IPS-11a (cell line): ENCODE measurements around the gene PAOX.
A peak's percentile ranks its signal among the peaks of the same experiment; 100 is the strongest.
"Not testable (repeated sequence)": the region's sequence is repeated elsewhere in the genome, so short reads cannot be mapped to it uniquely, and the experiment has no call there.

Experiments used
- H3K4me3 ChIP-seq: one replicate; pipeline ENCODE4 v1.5.1; 2013; ENCODE audit warnings: low read depth, low read length, control low read depth

Gene PAOX

DNA sequence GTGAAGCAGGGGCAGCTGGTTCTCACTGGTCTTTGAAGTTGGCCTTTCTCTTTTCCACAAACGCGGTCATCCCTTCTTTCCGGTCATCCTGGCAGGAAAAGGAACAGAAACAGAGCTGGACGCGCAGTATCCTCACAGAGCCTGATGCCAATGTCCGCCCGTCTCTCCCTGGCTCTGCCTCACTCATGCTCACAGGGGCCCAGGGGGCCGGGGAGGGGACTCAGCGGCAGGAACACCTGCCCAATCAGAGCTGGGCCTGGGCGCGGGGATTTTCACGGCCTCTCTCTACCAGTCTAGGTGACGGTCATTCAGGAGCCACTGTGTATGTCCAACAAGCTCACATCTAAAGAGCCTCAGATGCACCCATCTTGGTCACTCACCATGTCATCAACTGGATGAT lies 16.2 kb upstream of the PAOX start:
- H3K4me3 ChIP-seq = no peak overlapping the region

DNA sequence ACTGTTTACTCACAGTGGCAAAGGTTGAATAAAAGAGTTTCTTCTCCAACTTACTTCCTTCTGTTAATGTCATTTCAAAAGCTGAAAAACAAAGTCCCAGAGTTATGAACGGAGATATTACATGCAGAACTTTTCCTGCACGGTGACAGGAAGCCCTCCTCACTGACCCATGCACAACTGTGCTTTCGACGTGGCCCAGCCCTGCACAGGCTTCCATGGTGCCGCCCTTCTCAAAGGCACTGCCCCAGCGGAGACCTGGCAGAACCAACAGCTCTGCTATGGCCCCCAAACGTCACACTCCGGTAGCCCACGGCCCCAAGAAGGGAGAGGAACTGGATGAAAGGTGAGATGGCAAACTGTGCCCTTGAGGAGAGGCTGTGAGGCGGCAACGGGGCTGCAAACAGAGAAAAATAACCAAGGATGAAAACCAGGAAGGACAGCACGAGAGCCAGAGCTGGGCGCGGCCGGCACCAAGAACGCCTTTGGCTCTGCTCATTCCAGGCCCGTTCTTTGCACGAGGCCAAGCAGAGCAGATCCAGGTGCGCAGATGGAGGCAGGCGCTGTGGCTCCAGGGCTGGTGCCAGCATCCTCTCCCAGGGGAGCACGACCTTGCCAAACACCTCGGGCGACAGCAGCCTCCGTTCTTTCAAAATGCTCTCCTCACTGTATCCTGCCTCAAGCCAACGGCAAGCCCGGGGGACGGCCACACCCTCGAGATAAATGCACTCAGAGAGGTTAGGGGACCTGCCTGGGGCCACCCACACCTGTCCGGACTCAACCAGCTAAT lies 14.2 kb upstream of the PAOX start:
- H3K4me3 ChIP-seq = no peak overlapping the region

DNA sequence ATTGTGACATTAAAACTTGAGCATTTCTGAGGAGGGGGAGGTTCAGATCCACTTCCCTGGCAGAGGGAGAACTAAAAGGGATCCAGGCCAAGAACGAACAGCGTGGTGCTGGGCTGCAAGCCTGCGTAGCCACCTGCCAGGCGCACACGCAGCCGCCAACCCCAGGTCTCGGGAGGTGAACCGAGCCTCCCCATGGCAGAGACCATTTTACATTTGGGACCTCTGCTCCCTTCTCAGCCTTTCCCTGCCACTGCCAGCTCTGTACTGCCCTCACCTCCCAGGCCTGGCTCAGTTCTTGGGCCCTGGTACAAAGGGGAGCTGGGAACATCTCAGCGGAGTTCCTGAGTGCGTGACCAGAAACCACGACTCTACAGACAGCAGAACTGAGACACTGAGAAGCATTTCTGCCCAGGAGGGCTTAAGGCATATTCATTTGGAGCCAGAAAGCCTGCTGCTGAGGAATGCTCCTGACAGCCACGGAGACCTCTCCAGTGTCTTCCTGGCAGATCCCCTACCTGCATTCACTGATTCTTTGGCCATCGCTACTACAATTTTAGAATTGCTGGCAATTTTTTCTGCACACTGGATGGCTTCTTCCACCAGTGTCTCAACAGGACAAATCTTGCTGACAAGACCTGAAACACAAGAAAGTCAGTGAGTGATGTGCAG lies 13.5 kb upstream of the PAOX start:
- H3K4me3 ChIP-seq = no peak overlapping the region

DNA sequence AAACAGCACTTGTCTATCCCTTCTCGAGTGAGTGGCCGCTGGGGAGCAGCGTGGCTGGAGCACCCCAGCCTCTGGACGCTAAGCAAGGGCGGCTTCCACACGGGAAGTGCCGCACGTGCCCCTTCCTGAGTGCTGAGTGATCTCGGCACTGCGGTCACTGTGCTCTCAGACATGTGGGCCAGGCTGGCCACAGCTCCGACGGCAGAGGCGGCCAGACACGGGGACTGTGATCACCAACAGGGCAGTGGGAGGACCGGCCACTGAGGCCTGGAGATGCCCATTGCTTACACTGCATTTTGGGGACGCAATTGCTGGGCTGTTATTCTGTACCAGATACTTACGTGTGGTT lies 13.0 kb upstream of the PAOX start:
- no peak overlapping the region for H3K4me3 ChIP-seq

DNA sequence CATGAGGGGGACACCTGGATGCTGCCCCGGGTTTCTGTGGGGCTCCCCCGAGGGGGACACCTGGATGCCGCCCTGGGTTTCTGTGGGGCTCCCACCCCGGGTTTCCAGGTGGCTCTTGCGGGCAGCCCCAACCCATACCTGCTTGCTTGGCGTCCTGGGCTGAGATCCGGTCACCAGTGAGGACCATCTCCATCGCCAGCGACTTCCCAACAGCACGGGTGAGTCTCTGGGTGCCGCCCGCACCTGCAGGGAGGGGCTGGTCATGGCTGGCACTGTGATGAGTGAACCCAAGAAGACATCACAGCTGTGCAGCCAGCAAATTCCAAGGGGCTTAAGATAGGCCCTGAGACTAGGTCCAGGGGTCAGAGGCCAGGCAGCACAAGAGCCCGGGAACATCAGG lies 12.3 kb upstream of the PAOX start:
- no peak overlapping the region for H3K4me3 ChIP-seq

DNA sequence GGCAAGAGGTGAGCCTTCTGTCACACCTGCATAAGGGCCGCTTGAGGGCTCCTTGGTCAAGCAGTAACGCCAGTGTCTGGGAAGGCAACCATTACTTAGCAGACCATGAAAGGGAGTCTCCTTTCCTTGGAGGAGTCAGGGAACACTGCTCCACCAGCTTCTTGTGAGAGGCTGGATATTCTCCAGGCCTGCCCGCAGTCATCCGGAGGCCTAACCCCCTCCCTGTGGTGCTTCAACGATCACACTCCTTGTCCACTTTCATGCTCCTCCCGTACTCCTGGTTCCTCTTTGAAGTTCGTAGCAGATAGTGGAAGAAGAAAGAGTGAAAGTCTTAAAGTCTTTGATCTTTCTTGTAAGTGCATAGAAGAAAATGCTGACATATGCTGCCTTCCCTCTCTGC lies 11.6 kb upstream of the PAOX start:
- not testable (repeated sequence) for H3K4me3 ChIP-seq

DNA sequence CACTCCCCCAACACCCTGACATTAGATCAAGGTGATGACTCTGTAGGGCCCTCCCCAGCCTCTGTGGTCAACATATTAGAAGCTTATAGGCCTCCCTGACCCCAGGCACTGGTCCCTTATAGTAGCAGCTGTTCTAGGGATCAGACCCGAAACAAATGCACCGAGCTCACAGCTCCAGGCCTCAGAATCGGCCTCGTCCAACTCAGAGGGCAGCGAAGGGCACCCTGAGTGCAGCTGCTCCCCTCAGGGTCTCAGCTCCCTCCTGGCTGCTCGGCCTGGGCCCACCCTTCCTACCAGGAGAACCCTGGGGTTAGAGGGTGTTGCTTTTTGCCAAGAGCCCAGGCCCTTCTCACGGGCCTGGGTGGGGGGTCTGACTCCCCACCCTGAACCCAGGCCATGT lies 10.9 kb upstream of the PAOX start:
- no peak overlapping the region for H3K4me3 ChIP-seq

DNA sequence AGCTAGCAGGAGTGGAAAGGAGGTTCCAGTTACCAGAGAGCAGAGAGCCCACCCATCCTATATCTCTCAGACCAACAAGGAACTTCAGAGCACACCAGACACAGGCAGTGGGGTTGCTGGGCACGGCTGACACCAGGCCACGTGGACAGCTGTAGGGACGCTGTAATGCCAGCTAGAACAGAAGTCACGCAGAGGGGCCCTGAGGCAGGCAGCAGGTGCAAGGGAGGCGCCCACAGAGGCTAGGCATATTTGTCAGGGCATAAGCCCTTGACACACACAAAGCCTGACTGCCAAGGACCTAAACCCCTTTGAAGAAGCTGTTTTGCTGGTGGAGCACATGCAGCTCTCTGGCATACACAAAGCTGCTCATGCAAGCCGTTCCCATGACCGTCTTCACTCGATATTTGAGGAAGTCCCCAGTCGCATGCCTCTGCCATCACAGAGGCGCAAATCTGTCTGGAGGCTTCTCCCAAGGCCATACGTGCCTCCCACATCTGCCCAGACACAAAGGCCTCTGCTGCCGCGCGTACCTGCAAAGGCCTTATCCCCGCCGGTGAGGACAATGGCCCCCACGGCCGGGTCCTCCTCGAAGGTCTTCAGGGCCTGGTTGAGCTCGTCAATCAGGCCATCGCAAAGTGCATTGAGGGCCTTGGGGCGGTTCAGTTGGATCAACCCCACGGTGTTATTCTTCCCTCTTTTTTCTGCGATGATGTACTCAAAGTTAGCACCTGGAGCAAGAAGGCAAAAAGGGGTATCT lies 8.9 kb upstream of the PAOX start:
- H3K4me3 ChIP-seq = no peak overlapping the region

DNA sequence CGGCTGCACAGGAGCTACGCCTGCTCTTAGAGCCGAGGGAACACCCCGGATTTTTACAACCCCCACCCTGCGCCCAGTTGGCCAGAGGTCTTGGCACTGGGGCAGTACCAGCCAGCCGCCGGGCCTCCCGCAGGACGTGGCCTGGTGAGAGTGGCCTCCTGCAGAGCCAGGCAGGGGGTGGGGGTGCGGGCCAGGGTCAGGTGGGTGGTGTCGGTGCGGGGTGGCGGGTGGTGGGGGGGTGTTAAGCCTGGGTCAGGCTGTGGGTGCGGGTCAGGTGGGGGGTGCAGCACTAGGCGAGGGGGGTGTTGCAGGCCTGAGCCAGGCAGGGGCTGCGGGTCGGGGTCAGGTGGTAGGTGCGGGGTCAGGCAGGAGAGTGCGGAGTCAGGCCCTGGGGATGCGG lies 6.6 kb upstream of the PAOX start:
- no peak overlapping the region for H3K4me3 ChIP-seq

DNA sequence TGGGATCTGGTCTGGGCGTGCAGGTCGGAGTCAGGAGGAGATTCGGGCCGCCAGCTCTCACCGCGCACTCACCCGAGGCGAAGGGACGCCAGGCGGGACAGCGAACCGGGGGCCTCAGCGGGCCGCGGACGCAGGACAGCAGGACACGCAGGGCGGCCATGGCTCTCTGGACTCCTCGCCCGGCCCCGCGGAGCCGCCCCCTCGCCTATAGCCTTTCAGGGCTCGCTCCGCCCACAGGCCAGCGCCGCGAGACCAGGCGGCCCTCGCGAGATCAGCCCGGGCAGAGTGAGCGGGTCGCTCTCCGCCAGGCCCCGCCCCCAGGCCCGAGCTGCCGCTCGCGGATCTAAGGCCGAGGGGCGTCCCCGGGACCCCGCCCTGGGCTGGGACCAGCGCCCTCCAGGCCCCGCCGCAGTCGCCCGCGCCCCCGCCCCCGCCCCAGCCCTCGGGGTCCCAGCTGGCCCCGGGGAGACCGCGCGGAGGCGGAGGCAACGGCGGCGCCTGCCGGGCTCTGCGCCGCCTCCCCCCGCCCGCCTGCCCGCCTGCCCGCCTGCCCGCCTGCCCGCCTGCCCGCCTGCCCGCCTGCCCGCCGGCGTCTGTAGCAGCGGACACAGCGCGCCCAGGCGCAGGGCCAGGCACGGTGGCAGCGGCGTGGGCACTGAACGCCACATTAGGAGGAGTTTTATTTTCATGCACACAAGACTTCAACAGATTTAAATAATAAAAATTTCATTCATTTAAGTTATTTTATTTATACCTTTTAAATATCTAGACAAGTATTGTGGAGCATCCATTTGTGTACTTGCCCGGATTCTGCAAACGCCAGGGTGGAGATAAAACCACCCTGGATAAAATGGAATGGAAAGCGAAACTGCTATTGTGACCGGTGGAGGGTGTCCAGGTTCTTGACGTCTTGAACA lies 5.6 kb upstream of the PAOX start, which contains the start of gene ECHS1:
ECHS1 (minus strand) TSS at position 181 of the 917 bp plus-strand sequence; CDS start at position 160, 21 bp downstream.
- H3K4me3 ChIP-seq = peak within 1 kb of the TSS; percentile 87

DNA sequence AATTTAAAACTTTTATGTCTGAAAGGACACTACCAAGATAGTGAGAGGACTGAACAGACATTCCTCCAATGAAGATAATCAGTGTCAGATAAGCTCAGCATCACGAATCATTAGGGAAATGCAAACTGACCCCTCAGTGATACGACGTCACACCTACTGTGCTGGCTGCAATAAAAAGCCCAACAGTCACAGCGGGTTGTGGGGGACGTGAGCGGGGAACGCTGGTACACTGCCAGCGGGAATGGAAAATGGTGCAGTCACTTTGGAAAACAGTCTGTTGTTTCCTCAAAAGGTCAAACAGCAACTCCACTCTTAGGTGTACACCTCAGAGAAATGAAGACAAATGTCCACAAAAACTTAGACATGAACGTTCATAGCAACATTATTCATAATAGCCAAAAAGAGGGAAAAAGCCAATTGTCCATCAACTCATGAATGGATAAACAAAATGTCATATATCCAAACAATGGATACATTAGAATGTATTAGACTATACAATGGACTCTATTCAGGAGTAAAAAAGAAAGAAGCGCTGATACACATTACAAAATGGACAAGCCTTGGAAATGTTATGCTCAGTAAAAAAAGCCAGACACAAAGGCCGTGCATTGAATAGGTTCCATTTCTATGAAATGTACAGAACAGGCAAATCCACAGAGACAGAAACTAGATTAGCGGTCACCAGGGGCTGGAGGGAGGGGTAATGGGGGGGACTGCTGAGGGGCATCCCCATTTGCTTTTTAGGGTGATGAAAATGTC lies 3.5 kb upstream of the PAOX start:
- no peak overlapping the region for H3K4me3 ChIP-seq

DNA sequence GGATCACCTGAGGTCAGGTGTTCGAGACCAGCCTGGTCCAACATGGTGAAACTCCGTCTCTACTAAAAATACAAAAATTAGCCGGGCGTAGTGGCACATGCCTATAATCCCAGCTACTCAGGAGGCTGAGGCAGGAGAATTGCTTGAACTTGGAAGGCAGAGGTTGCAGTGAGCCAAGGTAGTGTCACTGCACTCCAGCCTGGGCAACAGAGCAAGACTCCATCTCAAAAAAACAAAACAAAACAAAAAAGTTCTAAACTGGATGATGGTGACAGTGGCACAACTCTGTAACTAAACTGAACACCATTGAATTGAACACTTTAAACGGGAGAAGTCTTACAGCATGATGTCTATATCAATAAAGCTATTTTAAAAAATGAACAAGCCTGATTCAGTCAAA lies 2.9 kb upstream of the PAOX start:
- H3K4me3 ChIP-seq = not testable (repeated sequence)

DNA sequence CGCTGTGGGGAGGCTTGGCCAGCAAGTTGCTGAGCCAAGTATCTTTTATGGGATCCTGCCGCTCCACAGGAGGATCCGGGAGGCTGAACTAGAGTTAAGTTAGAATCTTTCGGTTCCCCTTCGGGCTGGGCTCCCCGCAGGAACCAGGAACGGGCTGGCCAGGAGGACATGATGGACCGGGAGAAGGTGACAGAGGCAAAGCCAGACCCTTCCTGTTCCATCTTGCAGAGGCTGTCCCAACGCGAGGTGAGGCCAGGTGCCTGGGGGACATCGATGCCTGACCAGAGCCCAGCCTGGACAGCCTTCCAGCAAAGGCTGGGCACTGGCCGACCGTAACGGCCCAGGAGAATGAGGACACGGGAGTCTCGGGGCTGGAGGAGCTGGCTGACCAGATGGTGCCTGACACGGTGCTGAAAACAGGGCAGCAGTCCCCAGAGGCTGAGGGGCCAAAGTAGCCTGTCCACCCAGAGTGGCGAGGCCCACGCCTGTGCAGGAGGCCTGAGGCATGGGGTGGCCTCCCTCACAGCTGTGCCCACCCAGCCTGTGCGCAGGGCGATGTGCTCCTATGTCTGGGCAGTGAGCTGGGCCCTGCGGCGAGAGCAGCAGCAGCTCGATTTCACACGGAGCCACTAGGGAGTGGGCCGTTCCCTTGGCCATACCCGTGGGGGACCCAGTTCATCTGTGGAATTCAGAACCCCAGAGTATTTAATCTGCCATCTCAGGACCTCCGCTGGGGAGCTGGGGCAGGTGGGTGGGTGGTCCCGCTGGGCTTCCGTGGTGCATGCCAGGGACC lies 1.8 kb upstream of the PAOX start:
- H3K4me3 ChIP-seq = no peak overlapping the region

DNA sequence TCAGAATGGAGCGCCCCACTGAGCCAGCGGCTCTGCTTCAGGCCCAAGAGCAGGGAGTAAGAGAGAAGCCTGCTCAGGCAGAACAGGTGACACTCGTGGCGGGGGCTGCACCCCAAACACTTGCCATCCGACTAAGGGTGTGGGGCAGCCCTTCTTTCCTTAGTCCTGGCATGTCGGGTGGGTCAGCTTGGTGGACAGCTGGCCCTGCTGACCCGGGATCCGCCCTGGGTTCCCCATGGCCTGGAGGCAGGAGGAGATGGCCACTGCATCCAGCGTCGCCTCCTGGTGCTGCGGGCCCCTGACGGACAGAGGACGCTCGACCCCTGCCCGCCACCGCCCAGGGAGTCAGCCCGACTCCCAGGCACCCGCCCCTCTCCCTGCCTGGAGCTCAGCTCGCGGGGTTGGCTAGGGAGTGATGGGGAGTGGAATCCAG lies 1.2 kb upstream of the PAOX start:
- H3K4me3 ChIP-seq = peak overlapping the region; percentile 61

DNA sequence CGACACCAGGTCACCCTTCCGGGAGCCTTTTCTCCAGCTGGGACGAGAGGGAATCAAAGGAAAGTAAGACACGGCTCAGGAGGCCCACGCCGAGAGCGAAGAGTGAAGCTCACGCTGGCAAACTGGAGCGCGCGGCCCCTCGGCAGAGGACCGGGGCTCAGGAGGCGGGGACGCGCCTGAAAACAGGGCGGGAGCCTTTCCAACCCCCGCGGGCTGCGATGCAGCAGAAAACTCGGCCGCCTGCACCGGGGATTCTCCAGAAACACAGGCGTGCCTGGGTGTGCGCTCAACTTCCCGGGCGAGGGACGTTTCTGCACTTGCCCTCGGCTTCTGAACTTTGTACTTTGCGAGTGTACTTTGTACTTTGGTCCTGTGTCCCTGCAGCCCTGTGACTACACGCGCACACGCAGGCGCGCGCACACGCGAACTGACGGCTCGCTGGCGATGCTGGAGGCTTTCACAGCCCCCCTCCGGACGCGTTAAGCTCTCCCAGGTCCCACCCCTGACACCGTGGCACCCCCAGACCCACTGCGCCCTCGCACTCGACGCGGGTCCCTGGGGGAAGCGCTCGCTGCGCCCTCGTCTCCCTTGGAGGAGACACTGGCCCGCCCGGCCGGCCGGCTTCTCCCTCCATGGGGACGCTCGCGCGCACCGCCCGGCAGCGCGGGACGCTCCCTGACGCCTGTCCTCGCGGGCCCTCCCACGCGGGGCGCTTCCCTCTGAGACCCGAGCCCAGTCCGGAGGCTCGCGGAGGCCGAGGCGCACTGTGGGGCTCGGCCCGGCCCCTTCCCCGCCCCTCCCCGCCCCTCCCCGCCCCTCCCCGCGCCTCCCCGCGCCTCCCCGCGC lies 588 bp upstream of the PAOX start:
- peak overlapping the region; percentile 61 for H3K4me3 ChIP-seq

DNA sequence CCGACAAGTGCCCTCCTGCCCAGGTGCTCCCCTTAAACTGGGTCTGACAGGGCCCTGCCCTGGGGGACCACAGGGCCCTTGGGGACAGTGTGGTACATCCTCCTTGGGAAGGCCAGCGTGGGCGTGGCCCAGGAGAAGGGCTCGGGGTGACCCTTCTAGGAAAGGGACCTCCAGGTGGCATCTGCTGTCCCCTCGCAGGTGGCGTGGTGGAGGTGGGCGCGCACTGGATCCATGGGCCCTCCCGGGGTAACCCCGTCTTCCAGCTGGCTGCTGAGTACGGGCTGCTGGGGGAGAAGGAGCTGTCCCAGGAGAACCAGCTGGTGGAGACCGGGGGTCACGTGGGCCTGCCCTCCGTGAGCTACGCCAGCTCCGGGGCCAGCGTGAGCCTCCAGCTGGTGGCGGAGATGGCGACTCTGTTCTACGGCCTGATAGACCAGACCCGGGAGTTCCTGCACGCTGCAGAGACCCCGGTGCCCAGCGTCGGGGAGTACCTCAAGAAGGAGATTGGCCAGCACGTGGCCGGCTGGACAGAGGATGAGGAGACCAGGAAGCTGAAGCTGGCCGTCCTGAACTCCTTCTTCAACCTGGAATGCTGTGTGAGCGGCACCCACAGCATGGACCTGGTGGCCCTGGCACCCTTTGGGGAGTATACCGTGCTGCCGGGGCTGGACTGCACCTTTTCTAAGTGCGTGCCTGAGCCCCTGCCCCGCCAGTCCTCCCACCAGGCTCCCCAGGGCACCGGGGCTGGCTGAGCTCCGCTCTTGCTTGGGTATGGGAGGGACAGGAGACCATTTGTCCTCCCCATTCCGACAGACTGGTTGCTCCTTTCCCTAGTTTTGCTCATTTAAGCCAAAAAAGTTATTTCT lies 972 bp downstream of the PAOX start:
- H3K4me3 ChIP-seq = peak overlapping the region; percentile 35

DNA sequence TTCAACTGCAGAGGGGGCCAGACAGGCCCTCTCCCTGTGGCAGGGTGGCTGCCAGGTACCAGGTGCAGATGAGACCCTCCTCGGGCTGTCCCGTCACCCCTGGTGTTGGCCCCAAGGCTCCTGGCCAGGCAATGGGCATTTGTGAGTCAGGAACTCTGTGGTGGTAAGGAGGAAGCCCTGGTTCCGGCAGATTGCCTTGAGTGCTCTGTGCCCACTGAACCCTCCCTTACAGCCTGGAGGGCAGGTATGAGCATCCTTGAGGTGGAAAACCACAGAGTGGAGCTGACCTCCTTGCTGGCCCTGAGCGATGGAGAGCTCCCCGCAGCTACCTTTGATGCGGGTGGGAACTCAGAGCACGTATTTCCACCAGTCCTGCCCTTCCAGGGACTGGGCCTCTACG lies 2.0 kb downstream of the PAOX start:
- H3K4me3 ChIP-seq = no peak overlapping the region
